NCI-H1105 treated with DMSO at 0.1 percent for 48 hours (cell line): ENCODE measurements around the gene YJU2.
"Not testable (repeated sequence)": the region's sequence is repeated elsewhere in the genome, so short reads cannot be mapped to it uniquely, and the experiment has no call there.

Experiments used
- DNase-seq: peaks from one replicate; lab custom pipeline; 2025; lab: John Stamatoyannopoulos, UW

The YJU2 gene

DNA sequence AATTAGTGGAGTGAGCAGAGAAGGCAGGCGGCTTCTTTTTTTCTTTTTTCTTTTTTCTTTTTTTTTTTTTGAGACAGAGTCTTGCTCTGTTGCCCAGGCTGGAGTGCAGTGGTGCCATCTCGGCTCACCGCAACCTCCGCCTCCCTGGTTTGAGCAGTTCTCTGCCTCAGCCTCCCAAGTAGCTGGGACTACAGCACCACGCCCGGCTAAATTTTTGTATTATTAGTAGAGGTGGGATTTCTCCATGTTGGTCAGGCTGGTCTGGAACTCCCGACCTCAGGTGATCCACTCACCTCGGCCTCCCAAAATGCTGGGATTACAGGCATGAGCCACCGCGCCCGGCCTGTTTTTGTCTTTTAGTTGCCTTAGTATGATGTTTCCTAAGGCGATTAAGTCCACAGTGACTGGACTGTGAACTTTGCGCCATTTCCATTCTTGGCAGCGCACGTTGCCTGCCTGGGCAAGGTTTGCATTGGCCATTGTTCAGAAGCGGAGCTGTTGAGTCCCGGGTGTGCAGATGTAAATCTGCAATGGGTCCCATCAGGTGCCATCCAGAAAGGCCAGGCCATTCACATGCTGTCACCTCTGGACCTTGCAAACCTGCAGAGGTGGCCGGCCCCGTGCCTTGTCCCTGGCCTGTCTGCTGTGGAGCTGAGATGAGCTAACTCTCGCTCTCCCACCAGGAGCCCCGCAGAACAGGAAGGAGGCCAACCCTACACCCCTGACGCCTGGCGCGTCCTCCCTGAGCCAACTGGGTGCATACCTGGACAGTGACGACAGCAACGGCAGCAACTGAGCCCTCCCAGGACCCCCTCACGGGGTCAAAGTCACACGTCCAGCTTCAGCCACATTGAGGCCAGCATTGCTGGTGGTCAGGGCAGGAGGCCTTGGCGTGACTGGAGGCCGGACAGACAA lies 21.3 kb downstream of the YJU2 start:
- no peak for DNase-seq

DNA sequence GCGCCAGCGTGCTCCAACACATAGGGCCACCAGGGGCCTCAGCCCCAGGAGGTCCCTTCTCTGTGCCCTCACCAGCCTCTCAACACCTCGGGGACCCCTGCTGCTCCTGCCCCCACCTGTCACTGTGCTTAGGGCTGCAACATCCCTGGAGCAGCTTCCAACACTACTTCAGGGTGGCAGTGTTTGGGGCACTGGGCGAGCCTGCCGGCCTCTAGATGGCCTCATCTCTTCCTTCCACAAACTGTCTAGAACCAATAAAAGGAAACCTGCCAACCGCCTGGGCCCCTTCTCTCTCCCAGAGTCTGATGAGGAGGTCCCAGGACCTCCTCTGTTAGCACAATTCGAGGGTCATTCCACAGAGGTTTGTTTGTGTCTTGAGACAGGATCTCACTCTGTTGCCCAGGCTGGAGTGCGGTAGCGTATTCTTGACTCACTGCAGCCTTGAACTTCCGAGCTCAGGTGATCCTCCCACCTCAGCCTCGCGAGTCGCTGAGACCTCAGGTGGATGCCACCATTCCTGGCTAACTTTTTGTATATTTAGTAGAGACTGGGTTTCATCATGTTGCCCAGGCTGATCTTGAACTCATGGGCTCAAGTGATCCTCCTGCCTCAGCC lies 22.0 kb downstream of the YJU2 start:
- DNase-seq: no peak

DNA sequence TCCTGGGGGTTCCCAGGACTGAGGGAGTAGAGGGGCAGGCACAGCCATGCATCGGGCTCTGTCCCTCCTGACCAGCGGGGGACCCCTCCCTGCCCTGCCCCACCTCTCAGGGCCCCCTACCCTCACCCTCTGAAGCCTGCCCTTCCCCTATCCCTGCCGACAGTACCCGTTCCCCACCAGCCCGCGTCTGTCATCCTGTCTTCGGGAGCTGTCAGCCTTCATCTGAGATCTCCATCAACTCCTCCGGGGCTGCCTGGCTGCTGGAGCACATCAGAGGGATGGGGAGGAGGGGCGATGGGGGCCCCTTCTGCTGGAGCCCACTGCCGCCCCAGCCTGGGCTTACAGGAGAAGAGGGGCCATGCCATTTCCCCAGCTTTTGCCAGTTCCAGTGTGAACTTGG lies 26.0 kb downstream of the YJU2 start:
- no peak for DNase-seq

DNA sequence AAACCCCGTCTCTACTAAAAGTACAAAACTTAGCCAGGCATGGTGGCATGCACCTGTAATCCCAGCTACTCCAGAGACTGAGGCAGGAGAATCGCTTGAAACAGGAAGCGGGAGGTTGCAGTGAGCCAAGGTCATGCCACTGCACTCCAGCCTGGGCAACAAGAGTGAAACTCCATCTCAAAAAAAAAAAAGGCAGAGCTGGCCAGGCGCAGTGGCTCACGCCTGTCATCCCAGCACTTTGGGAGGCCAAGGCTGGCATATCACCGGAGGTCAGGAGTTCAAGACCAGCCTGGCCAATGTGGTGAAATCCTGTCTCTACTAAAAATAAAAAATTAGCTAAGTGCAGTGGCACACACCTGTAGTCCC lies 27.4 kb downstream of the YJU2 start:
- DNase-seq: not testable (repeated sequence)

DNA sequence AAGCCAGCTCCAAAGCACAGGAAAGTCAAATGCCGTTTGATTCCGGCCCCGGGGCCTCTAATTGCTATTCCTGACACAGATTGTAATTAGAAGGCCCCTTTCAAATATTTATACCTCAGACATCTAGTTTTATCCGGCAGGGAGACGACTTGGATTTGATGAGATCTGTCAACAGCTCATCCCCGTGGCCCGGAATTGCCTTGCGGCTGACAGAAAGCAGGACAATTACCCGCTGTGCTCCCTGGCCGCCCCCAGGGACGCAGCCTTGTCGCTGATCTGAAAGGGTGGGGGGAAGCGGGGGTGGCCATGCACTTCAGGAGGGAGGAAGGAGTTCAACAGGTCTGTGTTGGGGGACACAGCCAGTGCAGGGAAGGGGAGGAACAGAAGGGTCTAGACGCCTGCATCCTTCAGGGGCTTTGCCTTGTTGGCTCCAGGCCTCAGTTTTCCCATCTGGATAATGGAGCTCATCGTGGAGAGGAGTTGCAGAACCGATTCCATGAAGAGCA lies 30.4 kb downstream of the YJU2 start:
- no peak for DNase-seq

DNA sequence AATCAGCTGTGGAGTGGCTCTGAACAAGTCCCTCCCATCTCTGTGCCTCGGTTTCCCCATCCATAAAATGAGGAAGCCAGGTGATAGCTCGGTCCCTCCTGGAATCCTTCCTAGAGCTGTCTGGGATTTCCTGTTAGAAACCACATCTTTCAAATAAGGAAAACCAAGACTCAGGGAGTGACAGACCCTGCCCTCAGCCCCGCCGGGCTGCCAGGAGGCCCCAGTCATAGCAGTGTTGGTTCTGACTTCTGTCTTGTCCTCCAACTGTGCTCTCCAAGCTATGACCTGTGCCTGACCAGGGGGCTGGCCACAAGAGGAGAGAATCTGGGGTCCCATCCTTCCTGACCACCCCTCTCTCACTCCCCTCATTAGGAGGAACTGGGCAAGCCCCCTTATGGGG lies 31.1 kb downstream of the YJU2 start:
- DNase-seq: no peak

DNA sequence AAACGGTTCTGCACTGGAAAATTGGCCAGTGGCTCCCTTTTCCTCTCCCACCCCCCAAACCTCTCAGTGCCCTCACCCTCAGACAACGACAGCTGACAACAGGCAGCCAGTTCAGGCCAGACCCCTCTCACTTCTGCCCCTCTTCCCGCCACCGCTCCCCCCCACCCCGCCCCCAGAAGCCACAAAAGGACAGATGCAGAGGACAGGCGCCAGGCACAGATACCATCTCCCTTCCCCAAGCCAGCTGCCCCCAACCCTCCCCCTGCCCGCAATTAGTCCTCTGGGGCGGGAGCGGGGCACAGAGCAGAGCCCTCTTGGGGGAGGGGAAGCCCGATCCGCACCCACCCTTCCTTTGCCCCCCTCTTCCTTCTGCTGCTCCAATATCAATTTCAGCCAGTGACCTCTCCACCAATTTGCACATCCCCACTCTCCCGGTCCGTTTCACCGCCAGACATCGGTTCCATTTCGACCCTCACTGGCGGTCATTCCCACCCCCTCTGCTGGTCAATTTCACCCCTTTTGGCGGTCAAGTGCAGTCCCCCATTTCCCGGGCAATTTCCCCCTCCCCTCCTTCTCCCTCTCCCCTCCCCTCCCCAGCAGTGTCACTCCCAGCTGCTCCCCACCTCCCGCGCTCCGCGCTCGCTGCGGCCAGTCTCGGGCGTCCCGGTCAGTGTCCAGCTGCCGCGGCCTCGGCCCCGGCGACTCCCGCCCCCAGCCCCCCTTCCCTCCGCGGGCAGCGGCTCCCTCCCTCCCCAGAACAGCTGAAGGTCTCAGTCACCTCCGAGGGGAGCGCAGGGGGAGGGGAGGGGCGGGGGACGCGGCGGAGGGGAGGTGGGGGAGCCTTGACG lies 31.8 kb downstream of the YJU2 start, which contains the start of gene SHD:
TSS of gene SHD (plus strand) at position 848 of the 848 bp plus-strand sequence. CDS start 798 bp downstream, outside the sequence.
- peak; percentile 67 for DNase-seq

DNA sequence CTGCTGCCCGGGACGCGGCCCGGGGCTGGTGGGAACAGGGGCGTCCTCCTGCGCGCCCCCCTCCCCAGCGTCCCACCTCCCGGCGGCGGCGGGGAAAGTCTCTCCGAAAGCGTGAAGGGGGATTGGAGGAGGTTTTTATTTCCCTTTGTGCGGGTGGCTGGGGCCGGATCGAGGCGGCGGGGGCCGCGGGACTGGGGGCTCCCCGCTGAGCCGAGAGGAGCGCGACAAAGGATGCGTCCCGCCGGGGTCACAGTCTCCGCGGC lies 32.3 kb downstream of the YJU2 start:
- DNase-seq: no peak

DNA sequence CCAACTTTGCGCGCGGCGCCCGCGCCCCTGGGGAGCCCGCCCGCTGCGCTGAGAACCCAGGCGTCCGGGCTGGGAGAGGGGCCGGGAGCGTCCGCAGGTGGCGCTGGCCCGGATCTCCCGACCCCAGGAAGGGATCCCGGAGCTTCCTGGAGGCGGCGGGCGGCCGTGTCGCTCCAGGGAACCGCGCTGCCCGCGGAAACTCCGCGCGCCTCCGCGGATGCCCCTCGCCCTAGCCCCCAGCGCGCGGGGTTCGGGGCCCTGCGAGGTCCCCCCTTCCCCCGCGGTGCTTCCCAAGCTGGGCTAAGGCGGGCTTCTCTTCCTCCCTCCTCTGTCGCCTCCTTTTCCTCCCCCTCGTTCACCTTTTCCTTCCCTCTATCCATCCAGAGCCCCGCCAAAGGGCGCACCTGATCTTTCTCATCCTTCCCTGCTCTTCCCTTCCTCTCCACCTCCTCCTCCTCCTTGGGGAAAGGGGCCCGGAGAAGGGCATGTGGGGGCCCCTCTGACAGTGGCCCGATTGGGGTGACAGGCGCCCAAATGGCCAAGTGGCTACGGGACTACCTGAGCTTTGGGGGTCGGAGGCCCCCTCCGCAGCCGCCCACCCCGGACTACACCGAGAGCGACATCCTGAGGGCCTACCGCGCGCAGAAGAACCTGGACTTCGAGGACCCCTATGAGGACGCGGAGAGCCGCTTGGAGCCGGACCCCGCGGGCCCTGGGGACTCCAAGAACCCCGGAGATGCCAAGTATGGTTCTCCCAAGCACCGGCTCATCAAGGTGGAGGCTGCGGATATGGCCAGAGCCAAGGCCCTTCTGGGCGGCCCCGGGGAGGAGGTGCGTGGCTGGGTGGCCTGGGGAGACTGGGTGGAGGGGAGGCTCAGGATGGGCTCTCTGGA lies 32.9 kb downstream of the YJU2 start:
- no peak for DNase-seq

DNA sequence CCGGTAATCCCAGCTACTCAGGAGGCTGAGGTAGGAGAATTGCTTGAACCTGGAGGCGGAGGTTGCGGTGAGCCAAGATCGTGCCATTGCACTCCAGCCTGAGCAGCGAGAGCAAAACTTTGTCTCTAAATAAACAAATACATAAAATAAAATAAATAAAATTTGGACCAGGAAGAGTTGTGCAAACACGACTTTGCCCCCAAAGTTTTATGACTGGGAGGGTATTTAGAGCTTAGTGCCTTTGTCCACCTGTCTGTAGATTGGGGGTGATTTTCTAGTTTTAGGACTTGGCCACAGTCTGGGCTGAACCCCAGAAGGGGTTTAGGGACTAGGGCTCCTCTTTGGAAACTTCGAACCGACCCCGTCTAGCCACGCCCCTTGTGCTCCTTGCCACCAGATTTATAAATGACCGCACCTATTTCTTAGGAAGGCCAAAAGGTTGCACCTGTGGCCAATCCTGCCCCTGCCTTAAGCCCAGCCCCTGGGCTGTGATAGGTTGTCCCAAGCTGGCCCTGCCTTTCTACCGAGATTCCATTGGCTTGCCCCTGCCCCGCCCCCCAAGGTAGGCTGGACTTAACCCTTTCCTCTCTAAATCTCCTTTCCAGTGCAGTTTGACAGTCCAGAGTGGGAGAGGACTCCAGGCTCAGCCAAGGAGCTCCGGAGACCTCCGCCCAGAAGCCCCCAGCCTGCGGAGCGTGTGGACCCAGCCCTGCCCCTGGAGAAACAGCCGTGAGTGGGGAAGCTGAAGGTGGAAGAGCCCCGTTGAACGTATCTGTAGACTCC lies 37.5 kb downstream of the YJU2 start:
- no peak for DNase-seq

DNA sequence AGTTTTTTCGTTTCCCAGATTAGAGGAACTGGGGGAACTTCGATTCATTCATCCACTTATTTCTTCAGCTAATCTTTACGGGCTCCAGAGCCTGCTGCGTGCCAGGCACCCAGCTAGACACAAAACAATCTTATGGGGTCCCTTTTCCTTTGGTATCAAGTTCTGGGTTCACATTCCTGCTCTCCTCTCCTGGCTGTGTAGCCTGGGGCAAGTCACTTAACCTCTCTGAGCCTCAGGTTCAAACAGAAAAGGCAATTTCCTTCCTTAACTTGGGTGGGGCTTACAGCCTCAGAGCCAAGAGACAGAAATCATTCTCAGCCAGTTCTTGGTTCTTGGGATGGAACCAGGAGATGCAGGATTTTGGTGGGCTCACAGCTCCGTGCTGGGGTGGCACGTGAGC lies 38.1 kb downstream of the YJU2 start:
- DNase-seq: no peak

DNA sequence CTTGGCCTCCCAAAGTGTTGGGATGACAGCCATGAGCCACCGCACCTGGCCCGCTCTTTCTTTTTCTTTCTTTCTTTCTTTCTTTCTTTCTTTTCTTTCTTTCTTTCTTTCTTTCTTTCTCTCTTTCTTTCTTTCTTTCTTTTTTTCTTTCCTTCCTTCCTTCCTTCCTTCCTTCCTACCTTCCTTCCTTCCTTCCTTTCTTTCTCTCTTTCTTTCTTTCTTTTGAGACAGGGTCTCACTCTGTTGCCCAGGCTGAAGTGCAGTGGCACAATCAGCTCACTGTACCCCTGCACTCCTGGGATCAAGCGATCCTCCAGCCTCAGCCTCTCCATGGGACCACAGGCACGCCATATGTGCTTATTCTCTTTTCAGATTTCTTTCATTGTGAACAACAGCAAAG lies 39.3 kb downstream of the YJU2 start:
- not testable (repeated sequence) for DNase-seq

DNA sequence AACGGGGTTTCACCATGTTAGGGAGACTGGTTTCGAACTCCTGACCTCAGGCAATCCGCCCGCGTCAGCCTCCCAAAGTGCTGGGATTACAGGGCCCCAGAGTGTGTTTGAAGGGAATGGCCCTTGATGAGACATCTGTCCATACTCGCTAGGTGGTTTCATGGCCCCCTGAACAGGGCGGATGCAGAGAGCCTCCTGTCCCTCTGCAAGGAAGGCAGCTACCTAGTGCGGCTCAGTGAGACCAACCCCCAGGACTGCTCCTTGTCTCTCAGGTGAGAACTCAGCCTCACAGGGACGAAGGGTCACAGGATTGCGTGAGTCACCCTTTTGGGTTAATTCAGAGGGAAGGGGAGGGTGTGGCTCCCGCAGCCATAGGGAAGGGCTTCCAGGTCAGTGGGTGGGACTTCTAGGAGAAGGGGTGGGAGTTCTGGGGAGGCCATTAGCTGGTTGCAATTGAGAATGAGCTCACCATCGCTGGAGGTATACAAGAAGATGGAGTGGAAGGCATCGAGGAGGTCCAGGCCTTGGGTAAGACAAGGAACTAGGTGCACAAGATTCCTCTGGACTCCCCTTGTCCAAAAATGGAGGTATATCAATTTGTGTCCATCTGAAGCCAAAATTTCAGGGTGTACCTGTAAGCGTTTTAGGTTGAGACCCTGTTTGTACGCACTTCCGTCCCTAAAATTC lies 41.4 kb downstream of the YJU2 start:
- DNase-seq: no peak

DNA sequence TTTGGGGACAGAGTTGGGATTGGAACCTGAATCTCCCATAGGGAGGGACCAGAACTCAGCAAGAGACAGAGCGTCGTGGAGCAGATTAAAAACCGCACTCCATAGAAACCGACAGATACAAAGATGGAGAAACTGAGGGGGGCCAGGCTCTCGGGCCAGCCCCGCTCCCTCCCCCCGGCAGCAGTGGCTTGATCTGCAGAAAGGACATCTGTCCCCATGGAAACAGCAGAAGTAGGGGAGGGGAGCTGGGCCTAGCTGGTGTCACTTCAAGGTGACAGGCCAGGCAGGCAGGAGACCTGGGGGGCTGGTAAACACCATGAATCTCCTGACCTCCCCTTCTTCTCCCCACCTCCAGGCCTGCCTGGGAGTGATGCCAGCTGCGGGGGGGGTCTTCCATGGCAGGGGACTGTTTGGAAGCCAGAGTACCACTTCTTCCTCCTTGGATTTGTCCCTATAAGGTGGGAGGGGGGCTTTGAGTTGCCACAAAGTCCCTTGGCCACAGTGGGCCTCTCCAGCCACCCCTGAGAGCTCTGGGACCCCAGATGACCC lies 44.4 kb downstream of the YJU2 start:
- DNase-seq: no peak

DNA sequence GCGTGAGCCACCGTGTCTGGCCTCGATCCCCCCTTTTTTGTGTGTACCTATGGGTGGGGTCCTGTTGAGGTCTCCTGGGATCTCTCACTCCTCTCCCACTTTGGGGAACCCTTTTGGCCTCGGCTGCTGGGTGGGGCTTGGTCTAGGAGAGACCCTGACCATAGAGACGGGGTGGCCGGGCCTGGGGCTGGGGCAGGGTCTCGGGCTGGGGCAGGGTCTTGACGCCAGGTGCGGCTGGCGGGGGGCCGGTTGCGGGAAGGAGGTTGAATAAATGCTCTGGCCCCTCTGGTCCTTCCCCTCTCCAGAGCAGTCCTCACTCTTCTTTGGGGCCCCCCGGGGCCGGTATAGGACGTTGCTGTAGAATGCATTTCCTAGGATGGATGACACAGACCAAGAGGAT lies 45.6 kb downstream of the YJU2 start:
- no peak for DNase-seq

DNA sequence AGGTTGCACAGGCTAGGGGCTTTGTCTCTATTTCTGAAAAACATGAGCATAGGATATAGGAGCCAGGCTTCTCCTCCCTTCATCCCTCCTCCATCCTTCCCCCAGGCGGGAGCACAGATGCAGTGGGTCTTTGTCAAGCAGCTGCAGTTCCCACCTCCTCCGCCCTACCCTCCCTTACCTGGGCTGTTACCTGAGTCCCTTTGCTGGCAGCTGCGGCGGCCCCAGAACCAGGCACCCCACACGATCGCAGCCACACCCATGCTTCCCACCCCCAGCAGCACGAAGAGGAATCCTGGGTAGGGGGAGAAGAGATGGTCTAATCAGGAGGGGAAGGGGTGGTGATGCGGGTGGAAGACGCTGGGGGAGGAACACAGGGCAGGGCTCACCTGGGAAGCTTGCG lies 47.5 kb downstream of the YJU2 start:
- no peak for DNase-seq

DNA sequence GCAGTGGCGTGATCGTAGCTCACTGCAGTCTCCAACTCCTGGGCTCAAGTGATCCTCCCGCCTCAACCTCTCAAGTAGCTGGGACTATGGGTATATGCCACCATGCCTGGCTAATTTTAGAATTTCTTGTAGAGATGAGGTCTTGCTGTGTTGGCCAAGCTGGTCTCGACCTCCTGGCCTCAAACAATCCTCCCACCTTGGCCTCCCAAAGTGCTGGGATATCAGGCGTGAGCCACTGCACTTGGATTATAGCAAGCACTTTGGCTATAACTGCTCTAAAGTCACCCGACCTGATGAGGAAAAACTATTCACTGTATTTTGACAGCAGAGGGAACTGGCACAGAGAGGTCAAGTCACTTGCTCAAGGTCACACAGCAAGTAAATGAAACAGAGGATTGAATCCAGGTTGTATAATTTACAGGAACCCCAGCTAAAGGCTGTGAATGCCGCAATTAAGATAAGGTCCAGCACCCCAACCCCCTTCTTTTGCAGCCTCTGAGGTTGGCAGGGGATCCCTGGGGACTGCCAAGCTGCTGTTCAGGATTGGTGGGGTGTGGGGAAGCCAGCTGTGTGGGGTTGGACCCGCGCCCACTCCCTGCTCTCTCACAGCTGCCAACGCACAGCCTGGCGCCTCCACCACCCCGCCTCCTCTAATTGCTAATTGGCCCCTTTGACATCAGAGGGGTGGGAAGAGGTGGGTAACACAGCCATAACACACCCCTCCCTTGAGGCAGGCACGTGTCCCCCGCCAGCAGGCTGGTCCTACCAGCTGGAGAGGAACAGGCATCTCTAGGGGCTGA lies 49.3 kb downstream of the YJU2 start:
- DNase-seq: peak; percentile 97

DNA sequence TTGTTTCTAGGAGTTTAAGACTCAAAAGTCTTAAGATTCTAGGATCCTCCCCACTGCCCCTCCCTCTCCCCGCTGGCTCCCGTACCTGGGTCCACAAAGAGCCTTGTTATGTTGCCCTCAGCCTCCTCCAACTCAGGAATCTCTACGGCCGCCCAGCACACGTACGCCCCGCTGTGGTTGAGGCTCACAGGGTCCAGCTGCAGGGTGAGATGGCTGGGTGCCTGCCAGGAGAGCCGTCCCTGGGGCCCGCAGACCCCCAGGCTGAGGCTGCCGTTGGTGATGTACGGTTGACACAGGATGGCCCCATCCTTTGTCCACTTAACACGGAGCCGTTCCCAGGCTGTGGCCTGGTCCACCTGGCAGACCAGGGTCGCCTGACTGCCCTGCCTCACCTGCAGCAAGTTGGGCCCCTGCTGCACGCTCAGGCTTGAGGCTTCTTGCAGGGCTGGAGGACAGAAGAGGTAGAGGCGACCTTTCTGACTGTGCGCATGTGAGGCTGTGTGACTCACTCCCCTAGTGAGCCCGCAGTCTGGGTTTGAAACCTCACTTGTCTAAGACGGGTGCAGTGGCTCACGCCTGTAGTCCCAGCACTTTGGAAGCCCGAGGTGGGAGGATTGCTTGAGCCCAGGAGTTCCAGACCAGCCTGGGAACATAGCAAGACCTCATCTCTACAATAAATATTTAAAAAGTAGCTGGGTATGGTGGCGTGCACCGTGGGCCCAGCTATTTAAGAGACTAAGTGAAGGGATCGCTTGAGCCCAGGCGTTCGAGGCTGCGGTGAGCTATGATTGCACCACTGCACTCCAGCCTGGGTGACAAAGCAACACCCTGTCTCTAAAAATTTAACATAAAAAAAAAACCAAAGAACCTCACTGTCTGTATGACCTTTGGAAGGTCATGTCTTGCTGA lies 51.3 kb downstream of the YJU2 start:
- DNase-seq: no peak
